GM18499 (cell line): ENCODE results near the gene KCNQ2.

ENCODE experiments used
- ATAC-seq: cut with Tn5 transposase; IDR thresholded peaks from one replicate; pipeline ENCODE4 v1.9.1; 2021; ENCODE audit warnings: moderate number of reproducible peaks; ENCODE audit not compliant: insufficient read depth, unreplicated experiment

The KCNQ2 gene

GRCh38 chr20:63441136-63442099, 31.0 kb downstream of the KCNQ2 start:
- ATAC-seq, result no peak

GRCh38 chr20:63440366-63440955, 32.0 kb downstream of the KCNQ2 start:
- no peak for ATAC-seq

GRCh38 chr20:63439866-63440265, 32.6 kb downstream of the KCNQ2 start:
- no peak for ATAC-seq

- no peak for ATAC-seq
Observed at GRCh38 chr20:63438121-63438520, 34.3 kb downstream of the KCNQ2 start.

- no peak for ATAC-seq
Observed at GRCh38 chr20:63435552-63435951, 36.9 kb downstream of the KCNQ2 start.

- ATAC-seq, result no peak
Observed at GRCh38 chr20:63434599-63435378, 37.7 kb downstream of the KCNQ2 start.

- ATAC-seq, result no peak
Observed at GRCh38 chr20:63433756-63434531, 38.5 kb downstream of the KCNQ2 start.

GRCh38 chr20:63433351-63433750, 39.1 kb downstream of the KCNQ2 start:
- no peak for ATAC-seq

- ATAC-seq, result no peak
Observed at GRCh38 chr20:63432577-63433325, 39.7 kb downstream of the KCNQ2 start.

GRCh38 chr20:63431944-63432343, 40.5 kb downstream of the KCNQ2 start:
- ATAC-seq, result no peak

- no peak for ATAC-seq
Observed at GRCh38 chr20:63430891-63431290, 41.6 kb downstream of the KCNQ2 start.

- no peak for ATAC-seq
Observed at GRCh38 chr20:63429992-63430391, 42.5 kb downstream of the KCNQ2 start.

GRCh38 chr20:63428906-63429575, 43.4 kb downstream of the KCNQ2 start:
- no peak for ATAC-seq

- no peak for ATAC-seq
Observed at GRCh38 chr20:63427724-63428330, 44.6 kb downstream of the KCNQ2 start.

GRCh38 chr20:63427206-63427605, 45.2 kb downstream of the KCNQ2 start:
- no peak for ATAC-seq

GRCh38 chr20:63425846-63426485, 46.5 kb downstream of the KCNQ2 start:
- ATAC-seq, result no peak

GRCh38 chr20:63424613-63425012, 47.8 kb downstream of the KCNQ2 start:
- no peak for ATAC-seq

GRCh38 chr20:63423751-63424150, 48.7 kb downstream of the KCNQ2 start:
- no peak for ATAC-seq
